Activated T-cell treated with anti-CD3 and anti-CD28 coated beads for 1 hour (primary cell): ENCODE data around the gene PAQR9.

Experiments
- DNase-seq: peaks from one replicate; pipeline ENCODE4 v3.0.0-alpha.2; 2020; ENCODE audit warnings: low read depth

PAQR9 gene

DNA sequence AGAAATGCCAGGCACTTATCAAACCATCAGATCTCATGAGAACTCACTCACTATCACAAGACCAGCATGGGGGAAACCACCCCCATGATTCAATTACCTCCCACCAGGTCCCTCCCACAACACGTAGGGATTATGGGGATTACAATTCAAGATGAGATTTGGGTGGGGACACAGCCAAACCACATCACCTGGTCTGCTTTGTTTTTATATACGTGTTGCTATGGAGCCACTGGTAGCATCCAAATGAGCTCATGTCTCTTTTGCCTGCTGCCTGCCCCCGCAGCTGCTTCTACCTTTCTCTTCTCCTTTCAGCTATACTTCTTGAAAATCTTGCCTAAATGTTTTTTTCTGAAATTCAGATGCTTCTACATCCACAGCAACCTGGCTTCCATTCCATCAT, 47.8 kb downstream of the PAQR9 start:
- DNase-seq = no peak

DNA sequence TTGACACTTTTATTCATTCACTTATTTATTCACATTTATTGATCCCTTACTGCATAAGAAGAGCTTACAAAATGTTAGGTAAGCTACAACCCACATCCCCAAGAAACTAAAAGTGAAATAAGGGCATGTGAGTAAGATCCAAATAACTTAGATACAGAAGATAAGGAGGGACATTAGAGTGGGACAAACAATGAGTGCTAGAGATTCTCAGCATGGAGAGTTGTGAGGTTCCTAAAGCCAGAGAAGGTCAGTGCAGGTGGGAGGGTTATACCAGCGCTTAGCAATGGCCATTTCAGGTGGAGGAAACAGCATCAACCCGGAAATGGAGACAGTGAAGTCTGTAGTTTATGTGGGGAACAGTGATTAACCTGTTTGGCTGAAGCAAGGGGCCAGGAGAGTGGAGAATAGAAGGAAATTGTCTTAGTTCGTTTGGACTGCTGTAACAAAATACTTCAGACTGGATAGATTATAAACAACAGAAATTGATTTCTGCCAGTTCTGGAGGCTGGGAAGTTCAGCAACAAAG, 49.1 kb downstream of the PAQR9 start:
- DNase-seq = no peak

DNA sequence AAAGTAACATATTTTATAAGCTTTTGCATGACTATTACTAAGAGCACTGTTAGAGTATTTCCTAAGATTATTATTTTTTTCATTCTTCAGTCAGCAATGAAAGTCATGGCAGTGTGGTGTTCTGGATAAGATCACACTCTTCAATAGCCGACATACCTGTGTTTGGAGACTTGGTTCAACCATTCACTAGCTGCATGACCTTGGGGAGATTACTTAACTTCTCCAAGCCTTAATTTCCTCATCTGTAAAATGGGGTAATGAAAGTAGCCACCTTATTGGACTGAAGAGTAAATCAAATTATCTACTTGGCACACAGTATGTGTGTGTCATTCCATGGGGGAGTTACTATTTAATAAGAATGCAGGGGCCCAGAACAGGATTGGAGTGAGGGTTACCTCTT, 50.0 kb downstream of the PAQR9 start:
- DNase-seq = no peak

DNA sequence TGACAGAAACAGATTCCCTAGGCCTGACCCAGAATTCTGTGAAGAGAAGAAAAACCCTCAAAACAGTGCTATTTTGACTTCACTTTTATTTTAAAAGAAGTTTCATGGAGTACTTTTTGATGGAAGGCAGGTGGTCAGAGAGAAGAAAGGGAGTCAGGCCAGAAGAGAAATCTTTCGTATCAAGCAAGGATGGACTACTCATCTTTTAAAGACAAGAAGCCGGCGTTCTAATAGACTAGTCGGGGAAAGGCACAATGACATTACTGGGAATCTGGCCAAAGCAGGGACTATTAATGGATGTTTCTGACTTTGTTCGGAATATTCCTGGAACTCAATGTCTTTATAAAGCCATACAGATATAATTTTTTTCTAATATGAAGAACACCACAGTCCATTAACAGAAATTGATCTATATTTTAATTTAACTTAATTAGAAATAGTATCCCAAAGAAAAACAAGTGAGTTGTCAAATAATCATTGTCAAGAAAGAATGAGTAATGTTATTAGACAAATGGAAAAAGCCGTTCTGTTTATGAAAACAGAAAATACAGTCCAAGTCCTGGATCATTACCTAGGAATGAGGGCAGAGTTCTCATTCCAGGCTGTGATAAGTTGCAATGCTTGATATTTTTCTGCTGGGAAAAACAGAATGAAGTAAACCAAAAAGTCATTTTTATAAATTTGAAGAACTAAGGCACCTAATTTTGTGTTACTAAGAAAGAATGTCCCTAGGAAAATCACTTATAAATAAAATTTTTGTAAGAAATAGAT, 50.9 kb downstream of the PAQR9 start:
- DNase-seq = no peak
